Measurements from ENCODE around the gene PTPN21. TPM values are rescaled to one million over a fixed set of nuclear protein-coding genes. Genes with fewer than 3 reads are reported as not detected.

PTPN21 gene
- total and polyA plus RNA-seq, 4 donors, result 2.1 to 7.2 (median 3.1) TPM

GRCh38 chr14:88563845-88564244, 9.0 kb upstream of the PTPN21 start:
- H3K9ac ChIP-seq (ENCODE audit: low read depth in 1 of 2, low read length in 2 of 2), result peak overlapping the region; percentile 35 to 72
- H3K4me1 ChIP-seq (ENCODE audit: control insufficient read depth in 4 of 4, insufficient read depth in 4 of 4, low read length in 3 of 4), result peaks cover 1 to 24% (median 12%) of the 10 kb centered on the region in 4 donors
- no peaks in the 10 kb centered on the region for H3K9me3 ChIP-seq (ENCODE audit: control insufficient read depth in 4 of 4, low read length in 3 of 4)
- no peaks in the 10 kb centered on the region for H3K27me3 ChIP-seq (ENCODE audit: control insufficient read depth in 4 of 4, insufficient read depth in 4 of 4, low read length in 3 of 4)
- 28% methylated on average over 7 of the region's 7 CpGs for WGBS
- TF ChIP-seq FOXA2 (IDR thresholded peaks at IDR 0.05) (no peak), SP1 (IDR thresholded peaks at IDR 0.05) (no peak), GABPA (IDR thresholded peaks at IDR 0.05 in 1 of 2, conservative IDR thresholded peaks at IDR 0.05 in 1 of 2) (no peak)
- no peak for DNase-seq (ENCODE audit: low spot score)
- peak overlapping the region in 1 of 2 donors; percentile 97 for H3K27ac ChIP-seq (ENCODE audit: low read depth in 1 of 2, low read length in 2 of 2)
- peak overlapping the region; percentile 88 to 100 (median 97) for H3K4me3 ChIP-seq (ENCODE audit: low read depth in 1 of 3, low read length in 3 of 3)
- peaks cover 7 to 11% (median 9%) of the 10 kb centered on the region in 4 donors for H3K36me3 ChIP-seq (ENCODE audit: control insufficient read depth in 4 of 4, insufficient read depth in 3 of 4, low read depth in 1 of 4, low read length in 3 of 4)

- Histone ChIP-seq H3K9me3 (ENCODE audit: control insufficient read depth in 4 of 4, low read length in 3 of 4) (no peaks in the 10 kb centered on the region), H3K36me3 (ENCODE audit: control insufficient read depth in 4 of 4, insufficient read depth in 3 of 4, low read depth in 1 of 4, low read length in 3 of 4) (peaks cover 0 to 4% (median 2%) of the 10 kb centered on the region in 4 donors), H3K27ac (ENCODE audit: low read depth in 1 of 2, low read length in 2 of 2) (peak within 1 kb of the TSS; percentile 93 to 97), H3K4me1 (ENCODE audit: control insufficient read depth in 4 of 4, insufficient read depth in 4 of 4, low read length in 3 of 4) (peaks cover 1 to 24% (median 12%) of the 10 kb centered on the region in 4 donors), H3K27me3 (ENCODE audit: control insufficient read depth in 4 of 4, insufficient read depth in 4 of 4, low read length in 3 of 4) (no peaks in the 10 kb centered on the region), H3K9ac (ENCODE audit: low read depth in 1 of 2, low read length in 2 of 2) (peak within 1 kb of the TSS; percentile 73 to 81), H3K4me3 (ENCODE audit: low read depth in 1 of 3, low read length in 3 of 3) (peak within 1 kb of the TSS; percentile 88 to 100 (median 97))
- TF ChIP-seq GABPA (IDR thresholded peaks at IDR 0.05 in 1 of 2, conservative IDR thresholded peaks at IDR 0.05 in 1 of 2) (no peak), FOXA1 (IDR thresholded peaks at IDR 0.05) (no peak), TAF1 (conservative IDR thresholded peaks at IDR 0.05) (peak; percentile 75), EGR1 (IDR thresholded peaks at IDR 0.05; ENCODE audit: low read depth in 2 of 2) (peak; percentile 24 to 79), HNF4A (conservative IDR thresholded peaks at IDR 0.05) (peak in 1 of 2 donors; percentile 11), YY1 (IDR thresholded peaks at IDR 0.05) (peak; percentile 7), SP1 (IDR thresholded peaks at IDR 0.05) (no peak), CTCF (IDR thresholded peaks at IDR 0.05; ENCODE audit: low read depth, low read length, missing input control) (no peak), REST (IDR thresholded peaks at IDR 0.05) (peak; percentile 22), MAX (IDR thresholded peaks at IDR 0.05) (no peak), RAD21 (IDR thresholded peaks at IDR 0.05) (no peak)
- peak; percentile 88 for DNase-seq (ENCODE audit: low spot score)
- under 1% methylated on average over 99 of the region's 99 CpGs for WGBS
These were observed 8.3 kb upstream of the PTPN21 start, which contains the start of gene ZC3H14 for GRCh38 chr14:88562831-88563686. Gene ZC3H14, plus strand, starts transcription at chr14:88563037. Its CDS starts 97 bp downstream, at chr14:88563134.
